Ishikawa (cell line): ENCODE data around the gene SHOX.

Source experiments
- CEBPB ChIP-seq: IDR thresholded peaks from 2 replicates; pipeline ENCODE4 v1.6.1; 2012
- CREB1 ChIP-seq: IDR thresholded peaks from 2 replicates; pipeline ENCODE4 v1.6.1; 2012; ENCODE audit warnings: low read depth
- EGR1 ChIP-seq: IDR thresholded peaks from 2 replicates; pipeline ENCODE4 v1.6.1; 2012
- EP300 ChIP-seq: IDR thresholded peaks from 2 replicates; pipeline ENCODE4 v1.6.1; 2012; ENCODE audit warnings: borderline replicate concordance
- FOXM1 ChIP-seq: IDR thresholded peaks from 2 replicates; pipeline ENCODE4 v1.6.1; 2012; ENCODE audit warnings: low read depth, borderline replicate concordance
- NFIC ChIP-seq: IDR thresholded peaks from 2 replicates; pipeline ENCODE4 v1.6.1; 2012
- RAD21 ChIP-seq: IDR thresholded peaks from 2 replicates; pipeline ENCODE4 v1.6.1; 2012; ENCODE audit warnings: low read depth
- TAF1 ChIP-seq: IDR thresholded peaks from 2 replicates; pipeline ENCODE4 v1.6.1; 2012; ENCODE audit warnings: low read depth, mild to moderate bottlenecking
- TCF12 ChIP-seq: IDR thresholded peaks from 2 replicates; pipeline ENCODE4 v1.6.1; 2012; ENCODE audit warnings: low read depth
- TEAD4 ChIP-seq: IDR thresholded peaks from 2 replicates; pipeline ENCODE4 v1.6.1; 2012
- USF1 ChIP-seq: IDR thresholded peaks from 2 replicates; pipeline ENCODE4 v1.6.1; 2012
- YY1 ChIP-seq: IDR thresholded peaks from 2 replicates; pipeline ENCODE4 v1.6.1; 2012; ENCODE audit warnings: low read depth
- ZBTB7A ChIP-seq: IDR thresholded peaks from 2 replicates; pipeline ENCODE4 v1.6.1; 2012; ENCODE audit warnings: low read depth
- TF ChIP-seq, protein P1 (sequence below): IDR thresholded peaks from 2 replicates; pipeline ENCODE4 v1.6.1; 2012
- TF ChIP-seq, protein P2 (sequence below): IDR thresholded peaks from 2 replicates; pipeline ENCODE4 v1.6.1; 2012; ENCODE audit warnings: low read depth, mild to moderate bottlenecking

Gene SHOX

DNA sequence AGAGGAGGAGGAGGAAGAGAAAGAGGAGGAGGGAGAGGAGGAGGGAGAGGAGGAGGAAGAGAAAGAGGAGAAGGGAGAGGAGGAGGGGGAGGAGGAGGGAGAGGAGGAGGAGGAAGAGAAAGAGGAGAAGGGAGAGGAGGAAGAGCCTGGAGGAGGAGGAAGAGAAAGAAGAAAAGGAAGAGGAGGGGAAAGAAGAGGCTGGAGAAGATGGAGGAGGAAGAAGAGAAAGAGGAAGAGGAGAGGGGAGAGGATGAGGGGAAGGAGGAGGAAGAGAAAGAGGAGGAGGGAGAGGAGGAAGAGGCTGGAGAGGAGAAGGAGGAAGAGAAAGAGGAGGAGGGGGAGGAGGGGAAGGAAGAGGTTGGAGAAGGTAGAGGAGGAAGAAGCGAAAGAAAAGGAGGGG is 46.0 kb upstream of the SHOX start:
- TF ChIP-seq EP300: no peak
- TF ChIP-seq RAD21: no peak
- TF ChIP-seq, protein P1, sequence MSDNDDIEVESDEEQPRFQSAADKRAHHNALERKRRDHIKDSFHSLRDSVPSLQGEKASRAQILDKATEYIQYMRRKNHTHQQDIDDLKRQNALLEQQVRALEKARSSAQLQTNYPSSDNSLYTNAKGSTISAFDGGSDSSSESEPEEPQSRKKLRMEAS: no peak
- no peak for TF ChIP-seq TAF1
- no peak for TF ChIP-seq FOXM1
- no peak for TF ChIP-seq TEAD4
- no peak for TF ChIP-seq EGR1
- no peak for TF ChIP-seq USF1

GRCh38 chrX:585115-585808 is 45.3 kb upstream of the SHOX start:
- TF ChIP-seq, protein P1: no peak

- TF ChIP-seq CREB1 (no peak), CEBPB (no peak), TCF12 (no peak), EP300 (no peak), USF1 (no peak)
- TF ChIP-seq, protein P1: no peak
These were observed 44.2 kb upstream of the SHOX start for GRCh38 chrX:586351-586750.

DNA sequence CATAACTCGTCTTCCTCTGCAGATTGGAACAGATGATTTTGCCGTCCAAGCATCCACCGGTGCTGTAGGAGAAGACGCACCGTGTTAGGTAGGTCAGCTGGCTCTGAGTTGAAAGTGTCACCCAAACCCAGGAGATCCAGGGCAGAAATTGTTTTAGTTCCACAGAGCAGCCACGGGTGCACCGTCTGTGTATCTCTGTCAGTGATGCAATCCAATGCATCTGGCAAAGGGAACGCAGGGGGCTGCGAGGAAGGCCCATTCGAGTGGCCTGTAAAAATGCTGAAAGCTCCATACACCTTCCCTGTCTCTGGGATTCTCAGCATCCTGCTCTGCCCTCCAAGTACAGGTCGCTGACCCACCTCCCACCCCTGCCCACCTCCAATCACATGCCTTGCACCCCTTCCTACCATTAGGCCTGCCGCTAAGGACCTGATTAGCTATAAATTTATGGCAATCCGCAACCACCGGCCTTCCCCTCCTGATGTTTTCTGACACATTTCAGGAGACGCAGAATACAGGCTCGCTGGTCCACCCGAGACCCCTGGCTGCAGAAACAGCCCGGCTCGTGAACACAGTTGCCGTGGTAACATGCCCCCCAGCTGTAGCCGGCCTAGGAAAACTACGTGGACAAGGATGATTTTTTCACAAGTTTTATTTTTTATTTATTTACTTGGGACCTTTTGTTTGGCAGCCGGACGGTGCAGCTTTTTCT is 39.7 kb upstream of the SHOX start:
- TF ChIP-seq USF1 (no peak), FOXM1 (no peak), EGR1 (no peak), TCF12 (no peak), ZBTB7A (no peak), TAF1 (no peak), CREB1 (no peak), TEAD4 (no peak), NFIC (no peak), EP300 (no peak), CEBPB (no peak), YY1 (no peak), RAD21 (no peak)
- TF ChIP-seq, protein P2, sequence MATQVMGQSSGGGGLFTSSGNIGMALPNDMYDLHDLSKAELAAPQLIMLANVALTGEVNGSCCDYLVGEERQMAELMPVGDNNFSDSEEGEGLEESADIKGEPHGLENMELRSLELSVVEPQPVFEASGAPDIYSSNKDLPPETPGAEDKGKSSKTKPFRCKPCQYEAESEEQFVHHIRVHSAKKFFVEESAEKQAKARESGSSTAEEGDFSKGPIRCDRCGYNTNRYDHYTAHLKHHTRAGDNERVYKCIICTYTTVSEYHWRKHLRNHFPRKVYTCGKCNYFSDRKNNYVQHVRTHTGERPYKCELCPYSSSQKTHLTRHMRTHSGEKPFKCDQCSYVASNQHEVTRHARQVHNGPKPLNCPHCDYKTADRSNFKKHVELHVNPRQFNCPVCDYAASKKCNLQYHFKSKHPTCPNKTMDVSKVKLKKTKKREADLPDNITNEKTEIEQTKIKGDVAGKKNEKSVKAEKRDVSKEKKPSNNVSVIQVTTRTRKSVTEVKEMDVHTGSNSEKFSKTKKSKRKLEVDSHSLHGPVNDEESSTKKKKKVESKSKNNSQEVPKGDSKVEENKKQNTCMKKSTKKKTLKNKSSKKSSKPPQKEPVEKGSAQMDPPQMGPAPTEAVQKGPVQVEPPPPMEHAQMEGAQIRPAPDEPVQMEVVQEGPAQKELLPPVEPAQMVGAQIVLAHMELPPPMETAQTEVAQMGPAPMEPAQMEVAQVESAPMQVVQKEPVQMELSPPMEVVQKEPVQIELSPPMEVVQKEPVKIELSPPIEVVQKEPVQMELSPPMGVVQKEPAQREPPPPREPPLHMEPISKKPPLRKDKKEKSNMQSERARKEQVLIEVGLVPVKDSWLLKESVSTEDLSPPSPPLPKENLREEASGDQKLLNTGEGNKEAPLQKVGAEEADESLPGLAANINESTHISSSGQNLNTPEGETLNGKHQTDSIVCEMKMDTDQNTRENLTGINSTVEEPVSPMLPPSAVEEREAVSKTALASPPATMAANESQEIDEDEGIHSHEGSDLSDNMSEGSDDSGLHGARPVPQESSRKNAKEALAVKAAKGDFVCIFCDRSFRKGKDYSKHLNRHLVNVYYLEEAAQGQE: no peak
- TF ChIP-seq, protein P1: no peak

GRCh38 chrX:599837-600715 is 30.5 kb upstream of the SHOX start:
- TF ChIP-seq USF1 (no peak), TAF1 (no peak), EP300 (no peak), YY1 (no peak), TCF12 (no peak), CEBPB (no peak), FOXM1 (no peak), CREB1 (no peak), NFIC (no peak), ZBTB7A (no peak), EGR1 (no peak), RAD21 (no peak), TEAD4 (no peak)
- TF ChIP-seq, protein P1: no peak
- TF ChIP-seq, protein P2: no peak
